GM23338 (cell line): ENCODE measurements around the gene TEDC1. TPM values are rescaled to one million over a fixed set of nuclear protein-coding genes. Genes with fewer than 3 reads are reported as not detected.

ENCODE experiments used
- ATAC-seq: fragments of 200-7000 bp; cut with Tn5 transposase; 3 replicates; pipeline ENCODE4 v1.9.1; 2020
- DNase-seq: peaks from one replicate; pipeline ENCODE4 v3.0.0-alpha.2; 2015; ENCODE audit warnings: low spot score
- H2AFZ ChIP-seq: fragments of 200-600 bp; sonication (generic); 2 replicates; pipeline ENCODE4 v1.8.0; 2016; ENCODE audit warnings: antibody characterized with exemption, mild to moderate bottlenecking, moderate library complexity
- H3F3A ChIP-seq: fragments of 200-600 bp; sonication (generic); replicated peaks from 2 replicates; pipeline ENCODE4 v1.8.0; 2017; ENCODE audit warnings: antibody characterized with exemption, mixed run types, low read depth
- H3K27ac ChIP-seq: fragments of 200-600 bp; sonication (generic); 2 replicates; pipeline ENCODE4 v1.6.1; 2016; ENCODE audit warnings: low read depth
- H3K27me3 ChIP-seq: fragments of 200-600 bp; sonication (generic); 2 replicates; pipeline ENCODE4 v1.8.0; 2016; ENCODE audit warnings: mild to moderate bottlenecking, mixed run types, moderate library complexity; ENCODE audit not compliant: insufficient read depth
- H3K36me3 ChIP-seq: fragments of 200-600 bp; sonication (generic); 2 replicates; pipeline ENCODE4 v1.8.0; 2016; ENCODE audit warnings: mild to moderate bottlenecking; ENCODE audit not compliant: insufficient read depth
- H3K4me1 ChIP-seq: fragments of 200-600 bp; sonication (generic); 2 replicates; pipeline ENCODE4 v1.8.0; 2016; ENCODE audit warnings: mild to moderate bottlenecking, moderate library complexity; ENCODE audit not compliant: insufficient read depth
- H3K4me2 ChIP-seq: fragments of 200-600 bp; sonication (generic); 2 replicates; pipeline ENCODE4 v1.7.1; 2017; ENCODE audit warnings: mixed run types
- H3K4me3 ChIP-seq: fragments of 200-600 bp; sonication (generic); 2 replicates; pipeline ENCODE4 v1.6.1; 2016; ENCODE audit warnings: mixed run types
- H3K79me2 ChIP-seq: fragments of 200-600 bp; sonication (generic); replicated peaks from 2 replicates; pipeline ENCODE4 v1.8.0; 2017; ENCODE audit warnings: mild to moderate bottlenecking; ENCODE audit not compliant: insufficient read depth
- H3K9me2 ChIP-seq: fragments of 200-600 bp; sonication (generic); 2 replicates; pipeline ENCODE4 v1.8.0; 2017; ENCODE audit not compliant: insufficient read depth
- H4K20me1 ChIP-seq: fragments of 200-600 bp; sonication (generic); replicated peaks from 2 replicates; pipeline ENCODE4 v1.8.0; 2017; ENCODE audit warnings: mild to moderate bottlenecking; ENCODE audit not compliant: insufficient read depth
- H3K27ac Mint-ChIP-seq: 2 replicates; pipeline ENCODE4 v1.8.0; 2020; ENCODE audit warnings: inconsistent platforms, mild to moderate bottlenecking, moderate library complexity, mixed read lengths
- H3K27me3 Mint-ChIP-seq: 3 replicates; pipeline ENCODE4 v1.8.0; 2022; ENCODE audit warnings: low read depth, mild to moderate bottlenecking, moderate library complexity, mixed read lengths, inconsistent platforms; ENCODE audit not compliant: insufficient read depth, poor library complexity
- H3K36me3 Mint-ChIP-seq: 3 replicates; pipeline ENCODE4 v1.8.0; 2021; ENCODE audit warnings: low read depth, mild to moderate bottlenecking, inconsistent platforms, moderate library complexity, mixed read lengths
- H3K4me1 Mint-ChIP-seq: 3 replicates; pipeline ENCODE4 v1.8.0; 2020; ENCODE audit warnings: mild to moderate bottlenecking, inconsistent platforms, mixed read lengths
- H3K4me3 Mint-ChIP-seq: 3 replicates; pipeline ENCODE4 v1.8.0; 2021; ENCODE audit warnings: moderate library complexity, mild to moderate bottlenecking, inconsistent platforms, mixed read lengths
- H3K9me3 Mint-ChIP-seq: 3 replicates; pipeline ENCODE4 v1.8.0; 2020; ENCODE audit warnings: moderate library complexity, mild to moderate bottlenecking, inconsistent platforms, mixed read lengths
- CTCF ChIP-seq, 2 experiments: fragments of 200-600 bp in 1 of 2; sonication (generic) in 1 of 2; conservative IDR thresholded peaks; 2 replicates each; pipeline versions ENCODE4 v1.5.1 to v1.6.1; 2016 to 2017; ENCODE audit warnings: antibody characterized with exemption in 2 of 2, low read depth in 2 of 2, mild to moderate bottlenecking in 2 of 2, moderate library complexity in 1 of 2
- EZH2 ChIP-seq: fragments of 200-600 bp; sonication (generic); IDR thresholded peaks from one replicate; pipeline ENCODE4 v1.8.0; 2017; ENCODE audit warnings: antibody characterized with exemption, mild to moderate bottlenecking, low read depth; ENCODE audit not compliant: unreplicated experiment
- EZH2phosphoT487 ChIP-seq: fragments of 200-600 bp; sonication (generic); IDR thresholded peaks from one replicate; pipeline ENCODE4 v1.8.1; 2018; ENCODE audit warnings: antibody characterized with exemption; ENCODE audit not compliant: unreplicated experiment
- JUNB ChIP-seq: IDR thresholded peaks from one replicate; pipeline ENCODE4 v1.6.1; 2016; ENCODE audit warnings: antibody characterized with exemption; ENCODE audit not compliant: unreplicated experiment
- NANOG ChIP-seq: IDR thresholded peaks from 2 replicates; pipeline ENCODE4 v1.6.1; 2016; ENCODE audit warnings: antibody characterized with exemption, borderline replicate concordance
- POLR2AphosphoS5 ChIP-seq: IDR thresholded peaks from 2 replicates; pipeline ENCODE4 v1.6.1; 2016; ENCODE audit warnings: antibody characterized with exemption, low read depth
- STAT1 ChIP-seq: IDR thresholded peaks from one replicate; pipeline ENCODE4 v1.6.1; 2016; ENCODE audit warnings: antibody characterized with exemption; ENCODE audit not compliant: unreplicated experiment
- ZNF114 ChIP-seq: fragments of 250-450 bp; sonication (Bioruptor Pico); IDR thresholded peaks from 2 replicates; pipeline ENCODE4 v1.5.0; 2020; ENCODE audit warnings: mild to moderate bottlenecking, moderate library complexity
- ZNF331 ChIP-seq: fragments of 250-450 bp; sonication (Bioruptor Pico); IDR thresholded peaks from 2 replicates; pipeline ENCODE4 v1.5.0; 2020; ENCODE audit warnings: low read depth, mild to moderate bottlenecking, moderate library complexity
- polyA plus RNA-seq: library from polyadenylated mRNA; unstranded; fragments of >200 nt; fragmentation: Nextera tagmentation; extraction: Ambion mirVana; gene quantifications from 2 replicates; pipeline ENCODE4 v1.2.1, GENCODE V29; 2016
- total RNA-seq: library from RNA; depleted of rRNA; stranded (reverse); fragments of >200 nt; shearing (Covaris generic); gene quantifications from 2 replicates; pipeline ENCODE4 v1.2.3, GENCODE V29; 2014
- TF ChIP-seq, protein P1 (sequence below): IDR thresholded peaks from one replicate; pipeline ENCODE4 v1.6.1; 2018; ENCODE audit warnings: antibody characterized with exemption; ENCODE audit not compliant: unreplicated experiment
- TF ChIP-seq, protein P2 (sequence below): IDR thresholded peaks from 2 replicates; pipeline ENCODE4 v1.6.1; 2016; ENCODE audit warnings: antibody characterized with exemption

TEDC1 gene
- total and polyA plus RNA-seq, 2 experiments from 2014 or later: 5.9 to 16.3 TPM

GRCh38 chr14:105540811-105541210 is 49.8 kb downstream of the TEDC1 start (continued):
- TF ChIP-seq, protein P1, sequence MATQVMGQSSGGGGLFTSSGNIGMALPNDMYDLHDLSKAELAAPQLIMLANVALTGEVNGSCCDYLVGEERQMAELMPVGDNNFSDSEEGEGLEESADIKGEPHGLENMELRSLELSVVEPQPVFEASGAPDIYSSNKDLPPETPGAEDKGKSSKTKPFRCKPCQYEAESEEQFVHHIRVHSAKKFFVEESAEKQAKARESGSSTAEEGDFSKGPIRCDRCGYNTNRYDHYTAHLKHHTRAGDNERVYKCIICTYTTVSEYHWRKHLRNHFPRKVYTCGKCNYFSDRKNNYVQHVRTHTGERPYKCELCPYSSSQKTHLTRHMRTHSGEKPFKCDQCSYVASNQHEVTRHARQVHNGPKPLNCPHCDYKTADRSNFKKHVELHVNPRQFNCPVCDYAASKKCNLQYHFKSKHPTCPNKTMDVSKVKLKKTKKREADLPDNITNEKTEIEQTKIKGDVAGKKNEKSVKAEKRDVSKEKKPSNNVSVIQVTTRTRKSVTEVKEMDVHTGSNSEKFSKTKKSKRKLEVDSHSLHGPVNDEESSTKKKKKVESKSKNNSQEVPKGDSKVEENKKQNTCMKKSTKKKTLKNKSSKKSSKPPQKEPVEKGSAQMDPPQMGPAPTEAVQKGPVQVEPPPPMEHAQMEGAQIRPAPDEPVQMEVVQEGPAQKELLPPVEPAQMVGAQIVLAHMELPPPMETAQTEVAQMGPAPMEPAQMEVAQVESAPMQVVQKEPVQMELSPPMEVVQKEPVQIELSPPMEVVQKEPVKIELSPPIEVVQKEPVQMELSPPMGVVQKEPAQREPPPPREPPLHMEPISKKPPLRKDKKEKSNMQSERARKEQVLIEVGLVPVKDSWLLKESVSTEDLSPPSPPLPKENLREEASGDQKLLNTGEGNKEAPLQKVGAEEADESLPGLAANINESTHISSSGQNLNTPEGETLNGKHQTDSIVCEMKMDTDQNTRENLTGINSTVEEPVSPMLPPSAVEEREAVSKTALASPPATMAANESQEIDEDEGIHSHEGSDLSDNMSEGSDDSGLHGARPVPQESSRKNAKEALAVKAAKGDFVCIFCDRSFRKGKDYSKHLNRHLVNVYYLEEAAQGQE: no peak
- TF ChIP-seq CTCF (conservative IDR thresholded peaks at IDR 0.05; ENCODE audit: low read depth in 2 of 2) (no peak), STAT1 (no peak), EZH2phosphoT487 (no peak), EZH2 (no peak), ZNF114 (no peak), NANOG (no peak)
- TF ChIP-seq, protein P2, sequence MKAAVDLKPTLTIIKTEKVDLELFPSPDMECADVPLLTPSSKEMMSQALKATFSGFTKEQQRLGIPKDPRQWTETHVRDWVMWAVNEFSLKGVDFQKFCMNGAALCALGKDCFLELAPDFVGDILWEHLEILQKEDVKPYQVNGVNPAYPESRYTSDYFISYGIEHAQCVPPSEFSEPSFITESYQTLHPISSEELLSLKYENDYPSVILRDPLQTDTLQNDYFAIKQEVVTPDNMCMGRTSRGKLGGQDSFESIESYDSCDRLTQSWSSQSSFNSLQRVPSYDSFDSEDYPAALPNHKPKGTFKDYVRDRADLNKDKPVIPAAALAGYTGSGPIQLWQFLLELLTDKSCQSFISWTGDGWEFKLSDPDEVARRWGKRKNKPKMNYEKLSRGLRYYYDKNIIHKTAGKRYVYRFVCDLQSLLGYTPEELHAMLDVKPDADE: no peak

DNA sequence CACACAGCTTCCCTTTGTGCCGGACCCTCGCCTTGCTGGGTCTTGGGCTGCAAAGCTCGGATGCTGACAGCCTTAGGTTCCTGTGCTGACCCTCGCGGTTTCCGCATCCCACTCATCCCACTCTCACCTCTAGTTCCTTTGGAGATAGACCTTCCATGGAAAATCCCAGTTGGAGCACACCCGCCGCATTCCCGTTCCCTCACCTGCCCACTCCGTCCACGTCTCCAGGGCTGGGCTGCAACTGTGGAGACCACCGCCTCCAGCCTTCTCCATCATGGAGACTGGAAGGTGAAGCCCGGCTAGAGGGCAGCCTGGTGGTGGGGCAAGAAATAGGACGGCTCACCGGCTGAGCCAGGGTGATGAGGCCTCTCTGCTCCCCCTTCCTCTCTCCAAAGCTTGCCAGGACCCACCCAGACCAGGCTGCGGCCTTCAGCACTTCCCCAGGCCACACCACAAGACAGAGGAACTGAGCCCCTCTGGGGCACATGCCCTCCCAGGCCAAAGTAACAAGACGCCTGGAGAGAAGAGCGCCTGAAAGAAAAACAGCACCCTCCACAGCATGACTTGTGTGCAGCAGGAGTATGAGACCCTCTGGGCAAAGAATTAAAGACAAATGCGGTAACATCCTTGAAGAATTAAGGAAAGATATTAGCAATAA is 50.3 kb downstream of the TEDC1 start:
- Mint-ChIP-seq H3K27me3 (peaks cover 8% of the 10 kb centered on the region), H3K27ac (no peak overlapping the region), H3K4me3 (no peak overlapping the region), H3K36me3 (peaks cover 18% of the 10 kb centered on the region), H3K9me3 (peaks cover 87% of the 10 kb centered on the region), H3K4me1 (no peaks in the 10 kb centered on the region; the same call in 2 of the 3 replicates)
- Histone ChIP-seq H3K36me3 (no peaks in the 10 kb centered on the region), H3K27ac (no peak overlapping the region), H3K9me2 (no peaks in the 10 kb centered on the region), H3K79me2 (no peaks in the 10 kb centered on the region), H3F3A (no peaks in the 10 kb centered on the region), H2AFZ (no peak overlapping the region), H4K20me1 (no peaks in the 10 kb centered on the region), H3K4me1 (no peaks in the 10 kb centered on the region), H3K27me3 (no peaks in the 10 kb centered on the region), H3K4me2 (no peak overlapping the region), H3K4me3 (no peak overlapping the region)
- DNase-seq (no peak), ATAC-seq (no peak)
- TF ChIP-seq EZH2phosphoT487 (no peak), EZH2 (no peak), POLR2AphosphoS5 (no peak), ZNF331 (CRISPR knock-in tag) (no peak), JUNB (no peak)
- TF ChIP-seq, protein P2: no peak
- TF ChIP-seq, protein P1: no peak
